CD4-positive, alpha-beta T cell (primary cell): ENCODE data around the gene TDO2. TPM values are rescaled to one million over a fixed set of nuclear protein-coding genes. Genes with fewer than 3 reads are reported as not detected.
"Not testable (repeated sequence)": the region's sequence is repeated elsewhere in the genome, so short reads cannot be mapped to it uniquely, and the experiment has no call there.

ENCODE experiments used
- ATAC-seq: fragments of 200-7000 bp; cut with Tn5 transposase; one replicate; pipeline ENCODE4 v1.10.0; 2022; ENCODE audit warnings: mild to moderate bottlenecking; ENCODE audit not compliant: poor library complexity
- CTCF ChIA-PET: fragments of 350-600 bp; sonication (Branson Sonifier 250); formaldehyde crosslinking; loops from one replicate; lab custom pipeline; 2021; ENCODE audit warnings: antibody characterized with exemption, inconsistent platforms; lab: Charles Lee
- POLR2A ChIA-PET: fragments of 350-600 bp; sonication (Branson Sonifier 250); formaldehyde crosslinking; loops from one replicate; lab custom pipeline; 2021; ENCODE audit warnings: antibody characterized with exemption, inconsistent platforms; lab: Charles Lee
- DNase-seq, 14 experiments: peaks; one replicate each; pipeline ENCODE4 v3.0.0-alpha.2; 2013 to 2020; ENCODE audit warnings: mixed read lengths in 2 of 14
- H3K27ac ChIP-seq, 2 donors: one replicate each; pipeline versions ENCODE4 v1.5.1 to v1.7.0; 2013; ENCODE audit warnings: low read length in 2 of 2, low read depth in 1 of 2, mild to moderate bottlenecking in 1 of 2
- H3K27me3 ChIP-seq, 2 experiments: 1 replicate in 1 of 2; 2 replicates in 1 of 2; pipeline versions ENCODE4 v1.6.1 to v1.7.0; 2013; ENCODE audit warnings: low read length in 2 of 2, control low read depth in 1 of 2, mild to moderate bottlenecking in 1 of 2, moderate library complexity in 1 of 2; ENCODE audit not compliant: insufficient read depth in 2 of 2, control insufficient read depth in 1 of 2
- H3K36me3 ChIP-seq: one replicate; pipeline ENCODE4 v1.6.1; 2013; ENCODE audit warnings: low read length, control low read depth; ENCODE audit not compliant: insufficient read depth
- H3K4me1 ChIP-seq: one replicate; pipeline ENCODE4 v1.6.1; 2013; ENCODE audit warnings: low read length, control low read depth; ENCODE audit not compliant: insufficient read depth
- H3K4me3 ChIP-seq: one replicate; pipeline ENCODE4 v1.5.1; 2013; ENCODE audit warnings: mild to moderate bottlenecking, low read length, moderate library complexity
- H3K9me3 ChIP-seq, 2 experiments: 1 replicate in 1 of 2; 2 replicates in 1 of 2; pipeline versions ENCODE4 v1.6.1 to v1.7.0; 2013; ENCODE audit warnings: low read length in 2 of 2, mild to moderate bottlenecking in 2 of 2, control low read depth in 1 of 2, moderate library complexity in 1 of 2; ENCODE audit not compliant: control insufficient read depth in 1 of 2, insufficient read depth in 1 of 2
- H3K27ac Mint-ChIP-seq: one replicate; pipeline ENCODE4 v1.8.0; 2020; ENCODE audit warnings: mixed read lengths
- H3K27me3 Mint-ChIP-seq: one replicate; pipeline ENCODE4 v1.8.0; 2021; ENCODE audit warnings: mixed read lengths
- H3K36me3 Mint-ChIP-seq: one replicate; pipeline ENCODE4 v1.8.0; 2021; ENCODE audit warnings: low read depth, mixed read lengths
- H3K4me1 Mint-ChIP-seq: one replicate; pipeline ENCODE4 v1.8.0; 2021; ENCODE audit warnings: low read depth, mixed read lengths
- H3K4me3 Mint-ChIP-seq: one replicate; pipeline ENCODE4 v1.8.0; 2020; ENCODE audit warnings: mild to moderate bottlenecking, mixed read lengths
- H3K9me3 Mint-ChIP-seq: one replicate; pipeline ENCODE4 v1.8.0; 2020; ENCODE audit warnings: mixed read lengths
- intact Hi-C, 2 experiments: fragments of 100-400 bp; cut with DNase I in 1 of 2; cut with micrococcal nuclease in 1 of 2; formaldehyde crosslinking; loops; one replicate each; pipeline versions ENCODE4 v1.15.1 to v1.9.0; 2023 to 2025; cut with DNase I, micrococcal nuclease
- total RNA-seq, 174 experiments: library from RNA in 2 of 174; stranded (reverse) in 2 of 174; gene quantifications; one replicate each; pipeline ENCODE4 v1.2.3 and lab custom pipeline; 2021 to 2026
- TF ChIP-seq, protein P1 (sequence below): fragments of 200-600 bp; IDR thresholded peaks from one replicate; pipeline ENCODE4 v1.8.0; 2022; ENCODE audit warnings: antibody characterized with exemption, mild to moderate bottlenecking

TDO2 gene
- total RNA-seq, 2 experiments from 2014 or later: not detected

DNA sequence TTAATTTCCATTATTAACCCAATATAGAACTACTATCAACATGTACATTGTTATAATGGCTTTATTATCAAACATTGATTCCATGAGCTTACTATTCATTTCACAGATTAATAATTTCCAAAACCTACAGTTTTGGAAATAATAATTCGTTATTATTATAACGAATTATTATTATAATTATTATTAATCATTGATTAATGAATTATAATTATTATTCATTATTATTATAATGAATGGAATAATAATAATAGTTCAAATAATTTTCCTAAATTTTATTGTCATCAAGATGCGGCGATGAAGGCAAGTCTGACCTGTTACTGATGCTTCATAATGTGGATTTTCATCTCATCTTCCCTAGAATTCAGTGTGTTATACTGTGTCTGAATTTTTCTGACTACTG, 28.1 kb downstream of the TDO2 start:
- H3K27ac Mint-ChIP-seq: no peak overlapping the region
- no peaks in the 10 kb centered on the region for H3K27me3 Mint-ChIP-seq
- Histone ChIP-seq H3K27ac (no peak overlapping the region), H3K4me3 (no peak overlapping the region), H3K9me3 (no peaks in the 10 kb centered on the region), H3K4me1 (no peaks in the 10 kb centered on the region), H3K36me3 (peaks cover 7% of the 10 kb centered on the region), H3K27me3 (no peaks in the 10 kb centered on the region)
- TF ChIP-seq, protein P1, sequence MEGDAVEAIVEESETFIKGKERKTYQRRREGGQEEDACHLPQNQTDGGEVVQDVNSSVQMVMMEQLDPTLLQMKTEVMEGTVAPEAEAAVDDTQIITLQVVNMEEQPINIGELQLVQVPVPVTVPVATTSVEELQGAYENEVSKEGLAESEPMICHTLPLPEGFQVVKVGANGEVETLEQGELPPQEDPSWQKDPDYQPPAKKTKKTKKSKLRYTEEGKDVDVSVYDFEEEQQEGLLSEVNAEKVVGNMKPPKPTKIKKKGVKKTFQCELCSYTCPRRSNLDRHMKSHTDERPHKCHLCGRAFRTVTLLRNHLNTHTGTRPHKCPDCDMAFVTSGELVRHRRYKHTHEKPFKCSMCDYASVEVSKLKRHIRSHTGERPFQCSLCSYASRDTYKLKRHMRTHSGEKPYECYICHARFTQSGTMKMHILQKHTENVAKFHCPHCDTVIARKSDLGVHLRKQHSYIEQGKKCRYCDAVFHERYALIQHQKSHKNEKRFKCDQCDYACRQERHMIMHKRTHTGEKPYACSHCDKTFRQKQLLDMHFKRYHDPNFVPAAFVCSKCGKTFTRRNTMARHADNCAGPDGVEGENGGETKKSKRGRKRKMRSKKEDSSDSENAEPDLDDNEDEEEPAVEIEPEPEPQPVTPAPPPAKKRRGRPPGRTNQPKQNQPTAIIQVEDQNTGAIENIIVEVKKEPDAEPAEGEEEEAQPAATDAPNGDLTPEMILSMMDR: no peak
- DNase-seq (no peak), ATAC-seq (no peak)
- intact Hi-C loops: no loop called here
- no peaks in the 10 kb centered on the region for H3K4me1 Mint-ChIP-seq
- POLR2A ChIA-PET: no interaction called here
- CTCF ChIA-PET: no interaction called here
- H3K9me3 Mint-ChIP-seq: peaks cover 9% of the 10 kb centered on the region
- H3K4me3 Mint-ChIP-seq: no peak overlapping the region
- peaks cover 80% of the 10 kb centered on the region for H3K36me3 Mint-ChIP-seq

DNA sequence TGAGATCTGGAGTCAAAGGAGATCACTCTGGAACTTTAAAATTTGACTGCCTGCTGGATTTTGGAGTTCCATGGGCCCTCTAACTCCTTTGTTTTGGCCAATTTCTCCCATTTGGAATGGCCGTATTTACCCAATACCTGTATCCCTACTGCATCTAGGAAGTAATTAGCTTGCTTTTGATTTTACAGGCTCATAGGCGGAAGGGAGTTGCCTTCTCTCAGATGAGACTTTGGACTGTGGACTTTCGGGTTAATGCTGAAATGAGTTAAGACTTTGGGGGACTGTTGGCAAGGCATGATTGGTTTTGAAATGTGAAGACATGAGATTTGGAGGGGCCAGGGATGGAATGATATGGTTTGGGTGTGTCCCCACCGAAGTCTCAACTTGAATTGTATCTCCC, 31.1 kb downstream of the TDO2 start:
- H3K27ac Mint-ChIP-seq, CTCF ChIA-PET, H3K4me1 Mint-ChIP-seq, H3K27ac ChIP-seq, H3K27me3 ChIP-seq, H3K9me3 Mint-ChIP-seq, H3K27me3 Mint-ChIP-seq, H3K9me3 ChIP-seq, H3K4me1 ChIP-seq, ATAC-seq, H3K4me3 Mint-ChIP-seq, DNase-seq, H3K4me3 ChIP-seq, intact Hi-C loops: not testable (repeated sequence)
- H3K36me3 ChIP-seq: peaks cover 12% of the 10 kb centered on the region
- POLR2A ChIA-PET: interaction anchor here (1.2 kb wide), 1 partner anchor 19 kb away, joined by 3 read pairs; the partner anchor contains the start of gene CTSO
- H3K36me3 Mint-ChIP-seq: peaks cover 78% of the 10 kb centered on the region

DNA sequence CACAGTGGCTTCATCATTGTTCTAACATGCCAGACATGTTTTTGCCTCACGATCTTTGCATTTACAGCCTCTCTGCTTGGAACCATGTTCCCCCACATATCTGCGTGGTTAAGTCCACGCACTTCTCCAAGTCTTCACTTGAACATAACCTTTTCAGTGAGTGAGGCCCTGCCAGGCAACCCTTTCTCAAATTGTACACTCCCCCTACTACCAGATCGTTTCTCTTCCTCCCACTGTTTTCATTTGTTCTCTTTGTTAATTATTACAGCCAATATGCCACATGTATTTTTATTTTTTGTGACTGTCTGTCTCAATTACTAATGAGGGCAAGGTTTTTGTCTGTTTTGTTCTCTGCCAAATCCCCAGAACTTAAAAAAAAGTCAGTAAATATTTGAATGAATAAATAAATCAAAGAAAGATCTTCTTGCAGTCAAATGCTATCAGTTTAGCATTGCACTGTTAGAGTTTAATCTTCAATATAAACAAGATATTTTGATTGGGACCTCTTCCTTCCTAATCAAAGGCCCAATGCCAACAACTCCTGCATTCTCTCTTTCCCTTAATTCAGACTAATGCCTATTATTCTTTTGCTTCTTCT, 32.0 kb downstream of the TDO2 start:
- peaks cover 78% of the 10 kb centered on the region for H3K36me3 Mint-ChIP-seq
- H3K9me3 ChIP-seq: no peaks in the 10 kb centered on the region
- no peak for DNase-seq
- H3K27me3 ChIP-seq: no peaks in the 10 kb centered on the region
- no peaks in the 10 kb centered on the region for H3K4me1 ChIP-seq
- intact Hi-C loops: no loop called here
- no peak for ATAC-seq
- TF ChIP-seq, protein P1: no peak
- POLR2A ChIA-PET: no interaction called here
- no peak overlapping the region for H3K27ac ChIP-seq
- no peaks in the 10 kb centered on the region for H3K4me1 Mint-ChIP-seq
- no peak overlapping the region for H3K4me3 ChIP-seq
- no peaks in the 10 kb centered on the region for H3K27me3 Mint-ChIP-seq
- CTCF ChIA-PET: no interaction called here
- H3K9me3 Mint-ChIP-seq: peaks cover 9% of the 10 kb centered on the region
- H3K4me3 Mint-ChIP-seq: no peak overlapping the region
- H3K36me3 ChIP-seq: peaks cover 17% of the 10 kb centered on the region
- no peak overlapping the region for H3K27ac Mint-ChIP-seq
